NK-92 treated with Interleukin-12 subunit alpha and Interleukin-12 subunit beta, amount 100 ng/mL, for 24 hours (cell line): Measurements from ENCODE around the gene PRPSAP1.
"Not testable (repeated sequence)": the region's sequence is repeated elsewhere in the genome, so short reads cannot be mapped to it uniquely, and the experiment has no call there.

Experiments
- DNase-seq: peaks from one replicate; lab custom pipeline; 2025; lab: John Stamatoyannopoulos, UW

The PRPSAP1 gene

GRCh38 chr17:76382803-76383545 lies 29.3 kb upstream of the PRPSAP1 start:
- DNase-seq: no peak

DNA sequence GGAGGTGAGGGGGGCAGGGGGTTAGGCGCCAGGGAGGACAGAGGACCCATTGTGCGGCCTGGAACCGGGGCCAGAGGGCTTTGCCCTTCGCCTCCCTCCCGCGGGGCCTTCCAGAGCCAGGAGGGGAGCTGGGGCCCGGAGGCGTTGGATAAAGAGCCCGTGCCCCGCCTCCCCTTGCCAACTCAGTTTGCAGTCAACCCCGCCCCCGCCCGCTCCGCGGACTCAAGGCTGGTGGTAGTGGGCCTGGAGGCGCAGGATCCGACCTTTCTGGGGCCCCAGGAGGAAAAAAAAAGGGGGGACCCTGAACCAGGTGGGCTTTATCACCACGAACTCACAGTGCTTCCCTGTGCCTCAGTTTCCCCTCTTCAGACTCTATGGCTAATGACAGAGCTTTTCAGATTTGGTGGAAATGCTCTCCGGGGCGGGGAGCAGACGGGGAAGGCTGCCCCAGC lies 28.7 kb upstream of the PRPSAP1 start:
- DNase-seq: no peak

DNA sequence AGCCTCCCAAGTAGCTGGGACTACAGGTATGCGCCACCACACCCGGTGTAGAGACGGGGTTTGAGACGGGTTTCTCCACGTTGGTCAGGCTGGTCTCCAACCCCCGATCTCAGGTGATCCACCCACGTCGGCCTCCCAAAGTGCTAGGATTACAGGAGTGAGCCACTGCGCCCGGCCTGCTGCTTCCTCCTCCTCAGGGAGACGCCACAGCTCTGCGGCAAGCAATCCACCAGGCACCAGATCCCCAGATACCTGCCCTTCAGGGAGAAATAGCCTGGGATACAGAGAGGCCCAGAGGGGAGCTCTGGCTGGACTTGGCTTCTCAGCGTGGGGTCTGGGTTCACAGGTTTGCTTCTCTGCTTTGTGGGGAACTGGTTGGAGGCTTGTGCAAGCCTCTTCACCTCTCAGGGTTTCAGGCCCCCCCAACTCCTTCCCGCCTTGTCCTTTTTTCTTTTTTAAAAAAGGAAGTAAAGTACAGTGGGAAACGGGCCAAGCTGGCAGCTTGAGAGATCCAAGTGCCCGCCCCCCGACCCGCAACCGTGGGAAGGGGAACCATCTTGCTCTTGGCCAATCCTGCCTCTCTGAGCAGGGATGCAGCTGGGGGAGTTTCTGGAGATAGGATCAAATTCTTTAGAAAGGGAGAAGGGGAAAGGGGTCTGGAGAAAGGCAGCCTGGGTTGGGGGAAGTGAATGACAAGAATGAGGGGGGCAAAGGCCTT lies 28.1 kb upstream of the PRPSAP1 start:
- DNase-seq: no peak

DNA sequence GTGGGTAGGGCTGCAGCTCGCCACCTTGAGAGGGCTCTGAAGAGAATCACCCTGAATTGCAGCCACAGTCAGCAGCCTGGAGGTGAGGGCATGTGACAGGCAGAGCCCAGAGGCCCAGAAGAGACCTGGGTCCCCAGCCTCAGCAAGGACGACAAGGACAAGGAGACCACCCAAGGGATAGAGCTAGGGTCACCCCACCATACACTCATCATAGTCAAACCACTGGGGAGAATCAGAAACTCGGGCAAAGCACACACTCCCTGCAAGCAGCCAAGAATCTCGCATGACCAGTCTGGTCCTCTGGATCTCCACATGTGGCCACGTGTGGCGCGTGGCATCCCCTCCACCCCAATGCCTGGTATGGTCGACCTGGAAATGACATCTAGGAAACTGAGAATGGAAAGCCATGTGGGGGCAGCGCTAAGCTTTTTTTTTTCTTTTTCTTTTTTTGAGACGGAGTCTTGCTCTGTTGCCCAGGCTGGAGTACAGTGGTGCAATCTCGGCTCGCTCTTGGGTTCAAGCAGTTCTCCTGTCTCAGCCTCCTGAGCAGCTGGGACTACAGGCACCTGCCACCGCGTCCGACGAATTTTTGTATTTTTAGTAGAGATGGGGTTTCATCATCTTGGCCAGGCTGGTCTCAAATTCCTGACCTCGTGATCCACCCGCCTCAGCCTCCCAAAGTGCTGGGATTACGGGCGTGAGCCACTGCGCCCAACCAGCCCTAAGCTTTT lies 26.1 kb upstream of the PRPSAP1 start:
- no peak for DNase-seq

DNA sequence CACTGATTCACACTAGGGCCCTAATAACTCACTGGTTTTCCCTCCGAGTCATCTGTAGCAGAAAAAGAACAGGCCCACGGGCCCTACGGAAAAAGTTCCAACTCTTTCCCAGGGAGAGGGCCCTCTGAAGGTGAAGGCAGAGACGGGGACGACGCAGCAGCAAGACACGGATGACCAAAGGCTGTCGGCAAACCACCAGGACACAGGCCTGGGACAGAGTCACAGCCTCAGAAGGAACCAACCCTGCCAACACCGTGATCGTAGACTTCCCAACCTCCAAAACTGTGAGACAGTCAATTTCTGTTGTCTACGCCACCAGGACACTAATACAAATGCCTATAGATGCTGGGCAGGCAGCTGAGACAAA lies 25.5 kb upstream of the PRPSAP1 start:
- DNase-seq: no peak

DNA sequence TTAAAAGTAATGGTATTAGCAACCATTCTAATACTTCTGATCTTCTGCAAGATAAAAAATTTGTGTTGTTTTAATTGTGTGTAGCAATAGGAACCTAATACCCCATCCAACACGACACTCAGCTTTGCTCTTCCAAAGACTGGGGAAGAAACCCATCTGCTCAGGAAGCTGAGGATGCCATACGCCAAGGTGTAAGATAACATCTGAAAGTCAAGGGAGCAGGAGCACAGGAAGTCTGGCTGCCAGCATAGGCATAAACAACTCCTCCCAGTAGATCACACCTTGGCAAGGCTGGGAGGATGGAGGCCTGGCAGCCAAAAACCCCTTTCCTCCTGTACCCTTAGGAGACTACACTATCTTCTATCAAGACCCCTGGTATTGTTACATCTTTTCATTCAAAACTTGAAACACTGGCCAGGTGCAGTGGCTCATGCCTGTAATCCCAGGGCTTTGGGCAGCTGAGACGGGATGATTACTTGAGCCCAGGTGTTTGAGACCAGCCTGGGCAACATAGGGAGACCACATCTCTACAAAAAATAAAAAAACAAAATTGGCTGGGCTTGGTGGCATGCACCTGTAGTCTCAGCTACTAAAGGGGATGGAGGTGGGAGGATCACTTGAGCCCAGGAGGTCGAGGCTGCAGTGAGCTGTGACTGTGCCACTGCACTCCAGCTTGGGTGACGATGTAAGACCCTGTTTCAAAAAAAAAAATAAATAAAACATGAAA lies 25.0 kb upstream of the PRPSAP1 start:
- DNase-seq: no peak

GRCh38 chr17:76376318-76377133 lies 22.8 kb upstream of the PRPSAP1 start:
- no peak for DNase-seq

GRCh38 chr17:76371656-76372628 lies 18.2 kb upstream of the PRPSAP1 start:
- no peak for DNase-seq

DNA sequence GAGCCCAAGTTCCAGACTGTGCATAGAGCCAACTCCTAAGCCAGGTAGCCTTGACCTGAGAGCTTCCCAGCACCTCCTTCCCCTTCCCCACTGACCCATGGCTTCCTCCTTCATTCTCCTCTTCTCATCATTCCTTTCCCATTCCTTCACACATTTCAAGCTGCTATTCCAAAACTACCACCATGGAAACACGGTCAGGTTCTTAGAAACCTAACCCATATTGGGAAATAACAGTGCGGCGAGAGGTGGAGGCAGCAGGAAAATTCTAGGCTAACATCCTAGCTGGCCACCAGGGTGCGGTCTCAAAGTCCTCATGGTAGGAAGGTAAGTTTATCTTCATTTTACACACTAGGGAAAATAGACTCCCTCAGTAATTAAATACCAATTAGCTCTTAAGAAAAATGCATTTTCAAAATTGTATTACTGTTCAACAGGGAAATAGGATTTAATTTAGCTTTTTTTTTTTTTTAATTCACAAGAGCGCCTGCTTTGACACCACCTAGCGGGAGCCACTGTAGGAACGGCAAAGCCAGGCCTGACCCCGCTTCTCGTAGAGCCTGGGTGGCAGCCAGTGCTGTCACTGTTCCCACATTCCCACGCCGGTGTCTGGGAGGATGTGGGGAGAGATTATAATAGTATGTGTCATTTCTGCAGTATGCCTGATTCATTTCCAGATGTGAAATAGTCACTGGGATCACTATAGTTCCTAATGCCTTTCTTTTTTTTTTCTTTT lies 16.7 kb upstream of the PRPSAP1 start:
- no peak for DNase-seq

DNA sequence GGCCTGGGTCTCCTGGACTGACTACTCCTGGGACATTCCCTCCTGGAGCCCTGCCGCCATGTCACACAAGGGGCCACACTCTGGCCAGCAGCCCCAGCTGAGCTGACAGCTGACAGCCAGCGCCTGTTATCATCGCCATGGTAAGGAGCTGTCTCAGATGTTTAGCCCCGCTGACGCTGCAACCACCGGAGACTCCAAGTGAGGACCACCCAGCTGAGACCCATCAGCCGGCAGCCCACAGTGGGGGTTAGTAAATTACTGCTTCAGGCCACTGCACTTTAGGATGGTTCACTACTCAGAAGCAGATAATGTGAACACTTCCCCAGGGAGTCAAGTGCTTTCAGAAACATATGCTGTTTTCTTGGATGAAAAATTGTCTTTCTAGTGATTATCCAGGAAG lies 16.1 kb upstream of the PRPSAP1 start:
- DNase-seq: no peak

GRCh38 chr17:76369379-76369778 lies 15.7 kb upstream of the PRPSAP1 start:
- DNase-seq: no peak

- DNase-seq: no peak
These were observed 14.8 kb upstream of the PRPSAP1 start for GRCh38 chr17:76368545-76368944.

- no peak for DNase-seq
These were observed 13.9 kb upstream of the PRPSAP1 start for GRCh38 chr17:76367642-76368041.

GRCh38 chr17:76366247-76366646 lies 12.5 kb upstream of the PRPSAP1 start:
- no peak for DNase-seq

GRCh38 chr17:76365256-76365903 lies 11.7 kb upstream of the PRPSAP1 start:
- DNase-seq: no peak

DNA sequence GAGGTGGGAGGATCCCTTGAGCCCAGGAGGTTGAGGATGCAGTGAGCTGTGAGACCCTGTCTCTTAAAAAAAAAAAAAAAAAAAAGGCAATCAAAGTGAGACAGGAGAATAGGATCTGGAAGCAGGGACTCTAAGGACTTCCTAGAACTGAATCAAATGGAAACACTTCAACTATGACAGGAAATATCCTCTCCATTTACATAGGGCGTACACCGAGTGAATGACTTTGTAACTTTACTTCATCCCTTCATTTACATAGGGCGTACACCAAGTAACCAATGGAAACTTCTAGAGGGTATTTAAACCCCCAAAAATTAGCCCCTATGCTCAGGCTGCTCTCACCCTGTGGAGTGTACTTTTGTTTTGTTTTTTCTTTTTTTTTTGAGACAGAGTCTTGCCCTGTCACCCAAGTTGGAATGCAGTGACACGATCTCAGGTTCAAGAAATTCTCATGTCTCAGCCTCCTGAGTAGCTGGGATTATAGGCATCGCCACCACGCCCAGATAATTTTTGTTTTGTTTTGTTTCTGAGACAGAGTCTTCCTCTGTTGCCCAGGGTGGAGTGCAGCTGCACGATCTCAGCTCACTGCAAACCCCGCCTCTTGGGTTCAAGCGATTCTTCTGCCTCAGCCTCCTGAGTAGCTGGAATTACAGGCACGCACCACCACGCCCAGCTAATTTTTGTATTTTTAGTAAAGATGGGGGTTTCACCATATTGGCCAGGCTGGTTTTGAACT lies 9.6 kb upstream of the PRPSAP1 start:
- DNase-seq: no peak

DNA sequence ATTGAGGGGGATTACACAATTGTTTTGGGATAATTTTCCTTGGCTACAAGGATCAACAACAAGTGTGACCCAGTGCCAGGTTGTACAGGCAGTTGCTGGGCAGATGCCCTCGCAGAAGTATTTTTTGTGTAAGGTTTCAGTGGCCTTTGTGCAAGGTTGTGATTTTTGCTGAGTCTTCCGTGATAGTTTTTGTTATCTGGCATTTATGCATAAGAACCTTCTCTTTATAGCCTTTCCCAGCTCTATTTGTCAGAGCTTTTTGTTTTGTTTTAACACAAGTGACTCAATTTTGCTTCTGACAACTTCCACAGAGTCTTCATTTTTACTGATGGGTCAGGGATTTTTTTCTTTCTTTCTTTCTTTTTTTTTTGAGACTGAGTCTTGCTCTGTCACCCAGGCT lies 6.7 kb upstream of the PRPSAP1 start:
- no peak for DNase-seq

DNA sequence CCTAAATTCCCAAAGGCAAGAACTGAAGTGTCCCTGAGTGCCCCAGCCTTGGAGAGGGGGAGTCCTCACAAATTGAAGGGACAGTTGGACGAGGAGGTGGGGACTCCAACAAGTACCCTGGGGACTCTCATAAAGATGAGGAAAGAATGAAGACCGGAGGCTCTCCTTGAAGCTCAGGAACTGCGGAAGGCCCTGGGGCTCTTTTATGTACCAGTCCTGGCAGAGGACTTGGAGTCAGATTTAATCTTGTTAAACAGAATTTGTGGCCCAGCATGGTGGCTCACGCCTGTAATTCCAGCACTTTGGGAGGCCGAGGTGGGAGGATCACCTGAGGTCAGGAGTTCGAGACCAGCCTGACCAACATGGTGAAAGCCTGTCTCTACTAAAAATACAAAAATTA lies 6.1 kb upstream of the PRPSAP1 start:
- not testable (repeated sequence) for DNase-seq
